NCI-H2029 treated with DMSO at 0.1 percent for 48 hours (cell line): ENCODE measurements around the gene PSMG1.
"Not testable (repeated sequence)": the region's sequence is repeated elsewhere in the genome, so short reads cannot be mapped to it uniquely, and the experiment has no call there.

Source experiments
- DNase-seq: peaks from one replicate; lab custom pipeline; 2025; lab: John Stamatoyannopoulos, UW

The PSMG1 gene

GRCh38 chr21:39183272-39184049, at the start of gene PSMG1:
PSMG1 (minus strand) TSS chr21:39183451; CDS start chr21:39183385, 66 bp downstream.
- peak; percentile 95 for DNase-seq

GRCh38 chr21:39232861-39233291, 49.6 kb upstream of the PSMG1 start:
- no peak for DNase-seq

- DNase-seq = no peak
Observed at GRCh38 chr21:39224930-39225329, 41.7 kb upstream of the PSMG1 start.

GRCh38 chr21:39221997-39222486, 38.8 kb upstream of the PSMG1 start:
- DNase-seq = no peak

GRCh38 chr21:39221282-39221996, 38.2 kb upstream of the PSMG1 start:
- DNase-seq = no peak

GRCh38 chr21:39220875-39221274, 37.6 kb upstream of the PSMG1 start:
- DNase-seq = not testable (repeated sequence)

- no peak for DNase-seq
Observed at GRCh38 chr21:39220150-39220549, 36.9 kb upstream of the PSMG1 start.

- no peak for DNase-seq
Observed at GRCh38 chr21:39218082-39218409, 34.8 kb upstream of the PSMG1 start.

GRCh38 chr21:39217356-39218081, 34.3 kb upstream of the PSMG1 start:
- DNase-seq = no peak

GRCh38 chr21:39216290-39216689, 33.0 kb upstream of the PSMG1 start:
- DNase-seq = no peak

GRCh38 chr21:39215078-39215477, 31.8 kb upstream of the PSMG1 start:
- no peak for DNase-seq

GRCh38 chr21:39209334-39209688, 26.1 kb upstream of the PSMG1 start:
- no peak for DNase-seq

- DNase-seq = no peak
Observed at GRCh38 chr21:39208624-39209333, 25.5 kb upstream of the PSMG1 start.

GRCh38 chr21:39204134-39204533, 20.9 kb upstream of the PSMG1 start:
- no peak for DNase-seq

- no peak for DNase-seq
Observed at GRCh38 chr21:39198800-39199199, 15.5 kb upstream of the PSMG1 start.

- no peak for DNase-seq
Observed at GRCh38 chr21:39197448-39198233, 14.4 kb upstream of the PSMG1 start.

GRCh38 chr21:39196838-39197237, 13.6 kb upstream of the PSMG1 start:
- DNase-seq = no peak

GRCh38 chr21:39196310-39196709, 13.1 kb upstream of the PSMG1 start:
- DNase-seq = no peak

GRCh38 chr21:39193380-39193779, 10.1 kb upstream of the PSMG1 start:
- DNase-seq = no peak

- DNase-seq = no peak
Observed at GRCh38 chr21:39189857-39190604, 6.8 kb upstream of the PSMG1 start.
